GM12891 (cell line): ENCODE data around the gene KRTAP10-8.

ENCODE experiments used
- POLR2A ChIP-seq: IDR thresholded peaks from 2 replicates; pipeline ENCODE4 v1.6.1; 2011; ENCODE audit warnings: low read depth, low read length, control low read depth
- TAF1 ChIP-seq: IDR thresholded peaks from 2 replicates; pipeline ENCODE4 v1.6.1; 2011; ENCODE audit warnings: low read depth, low read length, control low read depth

DNA sequence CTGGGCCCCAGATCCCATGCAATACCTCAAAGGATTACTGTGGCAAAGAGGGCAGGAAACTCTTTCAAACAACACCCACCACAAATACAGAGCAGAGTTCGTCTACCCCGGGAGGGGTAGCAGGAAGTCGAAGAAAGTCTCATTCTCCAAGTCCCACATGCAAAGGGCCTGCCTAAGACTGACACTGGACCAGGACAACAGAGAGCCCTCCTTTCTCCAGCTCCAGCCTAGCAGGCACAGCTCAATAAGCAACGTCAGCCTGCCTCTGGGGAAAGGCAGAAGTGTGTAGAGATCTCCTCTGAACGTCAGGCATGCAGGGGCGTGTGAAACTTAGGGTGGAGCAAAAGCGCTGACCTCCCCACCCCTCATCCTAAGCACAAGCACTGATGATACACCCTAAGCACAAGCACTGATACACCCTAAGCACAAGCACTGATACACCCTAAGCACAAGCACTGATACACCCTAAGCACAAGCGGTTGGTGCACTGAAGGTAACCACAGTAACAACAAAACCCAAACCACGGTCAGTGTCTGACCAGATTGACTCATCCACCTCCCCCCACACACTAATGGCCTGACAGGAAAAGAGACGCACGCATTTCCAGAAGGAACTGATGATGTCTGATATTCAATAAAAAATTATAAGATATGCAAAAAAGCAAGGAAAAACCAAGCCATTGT lies 47.2 kb downstream of the KRTAP10-8 start:
- TF ChIP-seq POLR2A = no peak
- no peak for TF ChIP-seq TAF1
